Measurements from ENCODE around the gene NONO. TPM values are rescaled to one million over a fixed set of nuclear protein-coding genes. Genes with fewer than 3 reads are reported as not detected.

Gene NONO
- total RNA-seq, 2 experiments from 2014 or later = 430 to 514 TPM

Other genes with a start within 250 kb of the NONO start
- gene SNX12, start 215.3 kb upstream of the NONO start, total RNA-seq = 10 to 100 TPM; 37.1 to 46.2 TPM
- gene FOXO4, start 187.8 kb upstream of the NONO start, total RNA-seq = 10 to 100 TPM; 14.6 to 15.1 TPM
- 10 to 100 TPM; 12.1 to 18.3 TPM for gene CXorf65, start 176.9 kb upstream of the NONO start, total RNA-seq
- 100 to 1,000 TPM; 370 to 512 TPM for gene IL2RG, start 172.1 kb upstream of the NONO start, total RNA-seq
- gene MED12, start 165.0 kb upstream of the NONO start, total RNA-seq = 10 to 100 TPM; 45.9 to 62.2 TPM
- 1 to 10 TPM in 1 of 2 experiments, under 1 TPM in 1; 0.87 to 1.3 TPM for gene NLGN3, start 138.8 kb upstream of the NONO start, total RNA-seq
- gene GJB1, start 60.4 kb upstream of the NONO start, total RNA-seq = not detected
- 10 to 100 TPM; 25.8 to 29.1 TPM for gene ZMYM3, start 29.5 kb upstream of the NONO start, total RNA-seq
- gene ITGB1BP2, start 18.1 kb downstream of the NONO start, total RNA-seq = 1 to 10 TPM; 5.6 to 6.3 TPM
- 10 to 100 TPM; 35.3 to 46.1 TPM for gene TAF1, start 82.7 kb downstream of the NONO start, total RNA-seq
- 100 to 1,000 TPM; 365 to 381 TPM for gene OGT, start 249.5 kb downstream of the NONO start, total RNA-seq